Parathyroid adenoma (tissue), 2 donors: ENCODE results near the gene R3HDM2.

Source experiments
- H2AFZ ChIP-seq: fragments of 300-600 bp; sonication (generic); one replicate; pipeline ENCODE4 v1.7.0; 2017; ENCODE audit warnings: antibody characterized with exemption, mild to moderate bottlenecking
- H3K27ac ChIP-seq: fragments of 300-600 bp; sonication (generic); one replicate; pipeline ENCODE4 v1.7.0; 2017
- H3K27me3 ChIP-seq: fragments of 300-600 bp; sonication (generic); one replicate; pipeline ENCODE4 v1.7.0; 2017; ENCODE audit warnings: low read length; ENCODE audit not compliant: control insufficient read depth, insufficient read depth
- H3K36me3 ChIP-seq: fragments of 300-600 bp; sonication (generic); one replicate; pipeline ENCODE4 v1.7.0; 2017; ENCODE audit warnings: low read length; ENCODE audit not compliant: control insufficient read depth, insufficient read depth
- H3K4me1 ChIP-seq: fragments of 300-600 bp; sonication (generic); one replicate; pipeline ENCODE4 v1.7.0; 2017; ENCODE audit warnings: control low read depth
- H3K4me2 ChIP-seq: fragments of 300-600 bp; sonication (generic); one replicate; pipeline ENCODE4 v1.7.0; 2017; ENCODE audit warnings: low read length
- H3K4me3 ChIP-seq: fragments of 300-600 bp; sonication (generic); one replicate; pipeline ENCODE4 v1.7.0; 2017; ENCODE audit warnings: low read depth, low read length
- H3K79me2 ChIP-seq: fragments of 300-600 bp; sonication (generic); one replicate; pipeline ENCODE4 v1.7.0; 2017; ENCODE audit warnings: control low read depth
- H3K9ac ChIP-seq: fragments of 300-600 bp; sonication (generic); one replicate; pipeline ENCODE4 v1.7.0; 2017; ENCODE audit warnings: mild to moderate bottlenecking
- H3K9me3 ChIP-seq: fragments of 300-600 bp; sonication (generic); one replicate; pipeline ENCODE4 v1.7.0; 2017; ENCODE audit warnings: low read length; ENCODE audit not compliant: control insufficient read depth
- TF ChIP-seq, protein P1 (sequence below): fragments of 300-600 bp; sonication (generic); IDR thresholded peaks from one replicate; pipeline ENCODE4 v1.7.0; 2017; ENCODE audit warnings: antibody characterized with exemption, mild to moderate bottlenecking
- donor health status: primary hyperparathyroidism.

R3HDM2 gene

DNA sequence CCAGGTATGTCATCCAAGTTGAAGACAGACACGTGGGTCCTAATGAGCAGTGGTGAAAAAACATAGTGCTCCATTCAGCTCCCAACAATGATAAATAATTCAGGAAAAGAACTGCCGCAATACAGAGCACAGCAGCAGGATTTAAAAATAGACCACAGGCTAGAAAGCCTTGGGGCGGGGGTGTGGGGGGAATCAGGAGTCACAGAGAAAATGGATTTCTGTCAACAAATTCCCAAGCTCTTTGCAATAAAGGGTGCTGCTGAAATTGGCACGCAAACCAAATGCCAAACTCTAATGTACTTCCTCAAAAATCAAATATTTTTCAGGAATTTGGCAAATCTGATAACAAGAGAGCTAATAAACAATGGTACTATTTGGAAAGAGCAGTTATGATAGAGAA is 58.6 kb downstream of the R3HDM2 start:
- TF ChIP-seq, protein P1, sequence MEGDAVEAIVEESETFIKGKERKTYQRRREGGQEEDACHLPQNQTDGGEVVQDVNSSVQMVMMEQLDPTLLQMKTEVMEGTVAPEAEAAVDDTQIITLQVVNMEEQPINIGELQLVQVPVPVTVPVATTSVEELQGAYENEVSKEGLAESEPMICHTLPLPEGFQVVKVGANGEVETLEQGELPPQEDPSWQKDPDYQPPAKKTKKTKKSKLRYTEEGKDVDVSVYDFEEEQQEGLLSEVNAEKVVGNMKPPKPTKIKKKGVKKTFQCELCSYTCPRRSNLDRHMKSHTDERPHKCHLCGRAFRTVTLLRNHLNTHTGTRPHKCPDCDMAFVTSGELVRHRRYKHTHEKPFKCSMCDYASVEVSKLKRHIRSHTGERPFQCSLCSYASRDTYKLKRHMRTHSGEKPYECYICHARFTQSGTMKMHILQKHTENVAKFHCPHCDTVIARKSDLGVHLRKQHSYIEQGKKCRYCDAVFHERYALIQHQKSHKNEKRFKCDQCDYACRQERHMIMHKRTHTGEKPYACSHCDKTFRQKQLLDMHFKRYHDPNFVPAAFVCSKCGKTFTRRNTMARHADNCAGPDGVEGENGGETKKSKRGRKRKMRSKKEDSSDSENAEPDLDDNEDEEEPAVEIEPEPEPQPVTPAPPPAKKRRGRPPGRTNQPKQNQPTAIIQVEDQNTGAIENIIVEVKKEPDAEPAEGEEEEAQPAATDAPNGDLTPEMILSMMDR = no peak
- H3K9ac ChIP-seq = no peak overlapping the region
- H3K4me3 ChIP-seq = no peak overlapping the region
- H3K4me2 ChIP-seq = no peak overlapping the region
- H2AFZ ChIP-seq = no peak overlapping the region
- H3K4me1 ChIP-seq = no peaks in the 10 kb centered on the region
- H3K27ac ChIP-seq = no peak overlapping the region
- H3K36me3 ChIP-seq = no peaks in the 10 kb centered on the region
- H3K27me3 ChIP-seq = no peaks in the 10 kb centered on the region
- peaks cover 23% of the 10 kb centered on the region for H3K79me2 ChIP-seq
- no peaks in the 10 kb centered on the region for H3K9me3 ChIP-seq

DNA sequence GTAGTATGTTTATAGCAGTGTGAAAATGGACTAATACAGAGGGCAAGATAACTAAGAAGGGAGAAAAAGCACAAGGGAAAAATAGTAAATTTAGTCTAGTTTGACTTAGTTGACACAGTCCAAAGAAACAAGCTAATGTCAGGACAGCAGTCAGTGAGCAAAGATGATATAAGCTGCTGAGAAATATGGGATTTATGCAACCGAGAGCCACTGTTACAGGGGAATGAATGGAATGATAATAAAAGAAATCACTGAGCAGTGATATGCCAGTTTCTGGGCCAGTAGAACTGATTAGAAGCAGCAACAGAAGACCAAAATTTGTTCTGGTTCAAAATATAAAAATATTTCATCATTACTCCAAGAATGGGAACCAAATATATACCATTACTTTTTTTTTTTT is 60.1 kb downstream of the R3HDM2 start:
- Histone ChIP-seq H3K4me1 (no peaks in the 10 kb centered on the region), H3K36me3 (no peaks in the 10 kb centered on the region), H3K9ac (no peak overlapping the region), H3K4me2 (no peak overlapping the region), H3K9me3 (no peaks in the 10 kb centered on the region), H3K4me3 (no peak overlapping the region), H2AFZ (no peak overlapping the region), H3K27me3 (no peaks in the 10 kb centered on the region), H3K79me2 (peaks cover 29% of the 10 kb centered on the region), H3K27ac (no peak overlapping the region)
- TF ChIP-seq, protein P1 = no peak

DNA sequence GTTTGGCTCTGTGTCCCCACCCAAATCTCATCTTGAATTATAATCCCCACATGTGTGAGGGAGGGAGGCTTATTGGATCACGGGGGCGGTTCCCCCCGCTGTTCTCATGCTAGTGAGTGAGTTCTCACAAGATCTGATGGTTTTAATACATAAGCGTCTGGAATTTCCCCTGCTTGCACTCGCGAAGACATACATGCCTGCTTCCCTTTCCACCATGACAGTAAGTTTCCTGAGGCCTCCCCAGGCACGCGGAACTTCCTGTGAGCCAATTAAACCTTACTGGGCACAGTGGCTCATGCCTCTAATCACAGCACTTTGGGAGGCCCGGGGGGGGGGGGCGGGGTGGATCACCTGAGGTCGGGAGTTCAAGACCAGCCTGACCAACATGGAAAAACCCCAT is 60.8 kb downstream of the R3HDM2 start:
- no peak overlapping the region for H2AFZ ChIP-seq
- no peak overlapping the region for H3K27ac ChIP-seq
- no peak overlapping the region for H3K4me3 ChIP-seq
- H3K4me2 ChIP-seq = no peak overlapping the region
- peaks cover 29% of the 10 kb centered on the region for H3K79me2 ChIP-seq
- no peak overlapping the region for H3K9ac ChIP-seq
- H3K4me1 ChIP-seq = no peaks in the 10 kb centered on the region
- no peaks in the 10 kb centered on the region for H3K36me3 ChIP-seq
- no peaks in the 10 kb centered on the region for H3K27me3 ChIP-seq
- TF ChIP-seq, protein P1 = no peak
- H3K9me3 ChIP-seq = no peaks in the 10 kb centered on the region

DNA sequence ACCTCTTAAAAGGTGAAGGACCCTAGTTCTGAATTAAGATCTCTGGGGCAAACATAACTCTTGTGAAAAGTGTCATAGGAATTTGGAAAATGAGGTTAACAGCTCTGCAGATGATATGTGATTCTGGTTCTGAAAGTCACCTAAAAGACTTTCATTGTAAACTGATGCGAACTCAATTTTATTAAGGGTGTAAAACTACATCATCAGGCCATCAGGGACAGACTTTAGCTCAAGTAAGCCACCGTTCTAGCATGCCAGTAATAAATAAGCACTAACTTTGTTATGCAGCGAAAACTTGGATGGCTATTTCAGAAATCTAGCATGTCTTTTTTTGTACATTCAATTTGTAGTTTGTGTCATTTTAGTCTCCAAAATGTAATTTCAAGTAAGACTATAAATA is 61.6 kb downstream of the R3HDM2 start:
- Histone ChIP-seq H3K4me1 (no peaks in the 10 kb centered on the region), H3K79me2 (peaks cover 33% of the 10 kb centered on the region), H3K27ac (no peak overlapping the region), H2AFZ (no peak overlapping the region), H3K27me3 (no peaks in the 10 kb centered on the region), H3K4me3 (no peak overlapping the region), H3K9ac (no peak overlapping the region), H3K36me3 (no peaks in the 10 kb centered on the region), H3K4me2 (no peak overlapping the region), H3K9me3 (no peaks in the 10 kb centered on the region)
- TF ChIP-seq, protein P1 = no peak

DNA sequence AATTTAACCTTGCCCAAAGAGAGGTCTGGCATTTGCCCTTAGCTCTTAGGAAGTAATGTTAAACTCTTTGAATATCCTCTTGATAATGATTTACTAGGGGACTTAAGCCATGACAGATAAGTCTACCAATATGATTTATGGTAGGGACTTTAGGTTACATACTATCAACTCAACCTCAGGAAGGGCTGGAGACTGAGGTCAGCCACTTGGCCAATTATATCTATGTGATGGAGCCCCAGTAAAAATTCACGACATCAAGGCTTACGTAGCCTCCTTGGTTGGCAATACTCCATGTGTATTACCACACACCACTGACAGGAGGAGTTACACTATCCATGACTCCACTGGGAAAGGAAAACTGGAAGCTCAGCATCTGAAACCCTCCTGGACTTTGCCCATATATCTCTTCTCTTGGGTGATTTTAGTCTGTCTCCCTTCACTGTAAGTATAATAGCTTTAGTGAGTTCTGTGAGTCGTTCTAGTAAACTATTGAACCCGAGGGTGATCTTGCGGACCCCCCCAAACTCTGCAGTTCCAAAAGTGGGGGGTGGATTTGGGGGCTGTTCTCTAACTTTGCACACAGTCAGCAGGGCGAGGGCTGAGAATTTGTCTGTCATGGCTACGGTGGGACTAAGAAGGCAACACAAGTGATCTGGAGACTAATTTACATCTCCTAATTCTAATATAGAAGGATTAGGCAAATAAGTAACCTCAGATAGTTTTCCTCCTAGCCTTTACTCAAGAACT is 62.3 kb downstream of the R3HDM2 start:
- Histone ChIP-seq H3K4me1 (no peaks in the 10 kb centered on the region), H3K9ac (no peak overlapping the region), H2AFZ (no peak overlapping the region), H3K79me2 (peaks cover 33% of the 10 kb centered on the region), H3K27ac (no peak overlapping the region), H3K9me3 (no peaks in the 10 kb centered on the region), H3K4me3 (no peak overlapping the region), H3K27me3 (no peaks in the 10 kb centered on the region), H3K4me2 (no peak overlapping the region), H3K36me3 (no peaks in the 10 kb centered on the region)
- TF ChIP-seq, protein P1 = no peak
